SK-N-SH (cell line): ENCODE data around the gene KDM4F. TPM values are rescaled to one million over a fixed set of nuclear protein-coding genes. Genes with fewer than 3 reads are reported as not detected.

ENCODE experiments used
- CTCF ChIA-PET: fragments of 300-600, 350-600 bp; formaldehyde crosslinking; extraction: SDS; loops from one replicate; lab custom pipeline; 2021; lab: Yijun Ruan, JAX
- POLR2A ChIA-PET: fragments of 350-600 bp; sonication (Branson Sonifier 250); formaldehyde crosslinking; extraction: SDS; loops from one replicate; lab custom pipeline; 2020; ENCODE audit warnings: antibody characterized with exemption, inconsistent platforms; lab: Yijun Ruan, JAX
- DNase-seq: peaks from one replicate; pipeline ENCODE4 v3.0.0; 2012
- H2AFZ ChIP-seq: fragments of 200-600 bp; sonication (generic); 2 replicates; pipeline ENCODE4 v1.8.1; 2016; ENCODE audit warnings: antibody characterized with exemption, mild to moderate bottlenecking, low read depth
- H3F3A ChIP-seq: fragments of 200-600 bp; sonication (generic); replicated peaks from 2 replicates; pipeline ENCODE3; 2016; ENCODE audit warnings: antibody characterized with exemption, mild to moderate bottlenecking; ENCODE audit not compliant: insufficient read depth
- H3K27ac ChIP-seq, 2 experiments: fragments of 200-500 bp in 1 of 2; fragments of 200-600 bp in 1 of 2; sonication (Bioruptor generic) in 1 of 2; sonication (generic), shearing (Covaris generic) in 1 of 2; 2 replicates each; pipeline versions ENCODE4 v1.5.1 to v1.6.1; 2014 to 2016; ENCODE audit warnings: low read depth in 2 of 2, inconsistent platforms in 1 of 2, low read length in 1 of 2, mild to moderate bottlenecking in 1 of 2, mixed read lengths in 1 of 2
- H3K27me3 ChIP-seq: fragments of 200-600 bp; sonication (generic), shearing (Covaris generic); 2 replicates; pipeline ENCODE4 v1.6.1; 2016; ENCODE audit warnings: mixed run types; ENCODE audit not compliant: insufficient read depth
- H3K36me3 ChIP-seq, 2 experiments: fragments of 200-500 bp in 1 of 2; fragments of 200-600 bp in 1 of 2; sonication (Bioruptor generic) in 1 of 2; sonication (generic) in 1 of 2; replicated peaks in 1 of 2; 2 replicates each; pipeline versions ENCODE3 to v1.5.1; 2014 to 2016; ENCODE audit warnings: low read length in 1 of 2, mild to moderate bottlenecking in 1 of 2; ENCODE audit not compliant: insufficient read depth in 2 of 2, control insufficient read depth in 1 of 2
- H3K4me1 ChIP-seq, 2 experiments: fragments of 200-500 bp in 1 of 2; fragments of 200-600 bp in 1 of 2; sonication (Bioruptor generic) in 1 of 2; sonication (generic), shearing (Covaris generic) in 1 of 2; 2 replicates each; pipeline versions ENCODE4 v1.5.1 to v1.6.1; 2014 to 2016; ENCODE audit warnings: low read depth in 1 of 2, low read length in 1 of 2, mixed run types in 1 of 2; ENCODE audit not compliant: insufficient read depth in 2 of 2, control insufficient read depth in 1 of 2
- H3K4me2 ChIP-seq: fragments of 200-600 bp; sonication (generic), shearing (Covaris generic); 2 replicates; pipeline ENCODE4 v1.6.1; 2017; ENCODE audit warnings: mixed run types
- H3K4me3 ChIP-seq, 2 experiments: fragments of 200-500 bp in 1 of 2; fragments of 200-600 bp in 1 of 2; sonication (Bioruptor generic) in 1 of 2; sonication (generic), shearing (Covaris generic) in 1 of 2; 2 replicates each; pipeline versions ENCODE4 v1.5.1 to v1.8.1; 2014 to 2016; ENCODE audit warnings: low read depth in 2 of 2, inconsistent platforms in 1 of 2, low read length in 1 of 2, mild to moderate bottlenecking in 1 of 2, mixed read lengths in 1 of 2, moderate library complexity in 1 of 2
- H3K79me2 ChIP-seq: fragments of 200-600 bp; sonication (generic); 2 replicates; pipeline ENCODE4 v1.8.1; 2017; ENCODE audit warnings: mild to moderate bottlenecking; ENCODE audit not compliant: insufficient read depth
- H3K9ac ChIP-seq: fragments of 200-600 bp; sonication (generic); 2 replicates; pipeline ENCODE4 v1.6.1; 2017; ENCODE audit warnings: mixed run types
- H3K9me2 ChIP-seq: fragments of 200-600 bp; sonication (generic); 2 replicates; pipeline ENCODE4 v1.6.1; 2017; ENCODE audit warnings: mixed run types
- H3K9me3 ChIP-seq: fragments of 200-600 bp; sonication (generic); 2 replicates; pipeline ENCODE4 v1.6.1; 2017; ENCODE audit warnings: mixed run types, mild to moderate bottlenecking, moderate library complexity
- H4K20me1 ChIP-seq: fragments of 200-600 bp; sonication (generic); 2 replicates; pipeline ENCODE4 v1.6.1; 2017; ENCODE audit warnings: mild to moderate bottlenecking, mixed run types; ENCODE audit not compliant: insufficient read depth
- EP300 ChIP-seq, 2 experiments: IDR thresholded peaks; 2 replicates each; pipeline versions ENCODE4 v1.4.0 to v1.6.1; 2012; ENCODE audit warnings: borderline replicate concordance in 1 of 2, low read depth in 1 of 2, low read length in 1 of 2
- EZH2phosphoT487 ChIP-seq: fragments of 200-600 bp; sonication (generic); IDR thresholded peaks from 2 replicates; pipeline ENCODE4 v1.6.1; 2017; ENCODE audit warnings: low read depth, mixed run types, mild to moderate bottlenecking, antibody characterized with exemption, moderate library complexity, borderline replicate concordance
- FOSL2 ChIP-seq: IDR thresholded peaks from 2 replicates; pipeline ENCODE4 v1.4.0; 2012; ENCODE audit warnings: low read depth, mild to moderate bottlenecking, moderate library complexity, borderline replicate concordance
- GABPA ChIP-seq: IDR thresholded peaks from 2 replicates; pipeline ENCODE4 v1.4.0; 2012; ENCODE audit warnings: low read depth, mild to moderate bottlenecking
- GATA2 ChIP-seq: sonication (generic); formaldehyde crosslinking; IDR thresholded peaks from 2 replicates; pipeline ENCODE4 v1.5.0; 2020; ENCODE audit warnings: mild to moderate bottlenecking, missing genetic modification reagents
- JUND ChIP-seq: IDR thresholded peaks from 2 replicates; pipeline ENCODE4 v1.4.0; 2012
- MEF2A ChIP-seq: IDR thresholded peaks from 2 replicates; pipeline ENCODE4 v1.4.0; 2012; ENCODE audit warnings: low read depth, borderline replicate concordance
- MXI1 ChIP-seq: IDR thresholded peaks from 2 replicates; pipeline ENCODE4 v1.6.1; 2012; ENCODE audit warnings: mild to moderate bottlenecking, low read depth, low read length, improper control_type of control experiment
- NRF1 ChIP-seq: IDR thresholded peaks from 2 replicates; pipeline ENCODE4 v1.6.1; 2012; ENCODE audit warnings: low read depth, mild to moderate bottlenecking, low read length
- PBX3 ChIP-seq: IDR thresholded peaks from 2 replicates; pipeline ENCODE4; 2012
- POLR2AphosphoS5 ChIP-seq: IDR thresholded peaks from 2 replicates; pipeline ENCODE4 v1.6.1; 2012; ENCODE audit warnings: low read depth, low read length
- RAD21 ChIP-seq: IDR thresholded peaks from 2 replicates; pipeline ENCODE4 v1.6.1; 2012; ENCODE audit warnings: mild to moderate bottlenecking, low read length
- REST ChIP-seq: IDR thresholded peaks from 2 replicates; pipeline ENCODE4 v1.6.1; 2012; ENCODE audit warnings: mild to moderate bottlenecking, low read depth, low read length, moderate library complexity
- RXRA ChIP-seq: IDR thresholded peaks from 2 replicates; pipeline ENCODE4 v1.4.0; 2012; ENCODE audit warnings: low read depth, mild to moderate bottlenecking, borderline replicate concordance
- TCF12 ChIP-seq: IDR thresholded peaks from 2 replicates; pipeline ENCODE4 v1.4.0; 2012
- USF2 ChIP-seq: fragments of 150-350 bp; IDR thresholded peaks from 2 replicates; pipeline ENCODE4 v1.6.1; 2017; ENCODE audit warnings: antibody characterized with exemption, low read length, low read depth, borderline replicate concordance
- ZBTB33 ChIP-seq: IDR thresholded peaks from 2 replicates; pipeline ENCODE4 v1.4.0; 2012; ENCODE audit warnings: low read depth, borderline replicate concordance
- WGBS: methylation state at CpG from one replicate; pipeline ENCODE4 v1.1.6; 2017; ENCODE audit warnings: low lambda C conversion rate; 5-methylcytosine and 5-hydroxymethylcytosine counted together
- polyA plus RNA-seq, 3 experiments: library from polyadenylated mRNA; depleted of rRNA; stranded (reverse); fragments of >200 nt; gene quantifications; 2 replicates each; pipeline ENCODE4 v1.2.3, GENCODE V29; 2012
- TF ChIP-seq, protein P1 (sequence below): IDR thresholded peaks from 2 replicates; pipeline ENCODE4 v1.4.0; 2012; ENCODE audit warnings: low read depth

The KDM4F gene
- polyA plus RNA-seq, 1 of the 3 experiments (the other 2 are of a cell fraction): not detected

GRCh38 chr11:95095858-95096587, 46.8 kb downstream of the KDM4F start:
- peak; percentile 66 for TF ChIP-seq TCF12
- TF ChIP-seq RAD21: no peak
- TF ChIP-seq, protein P1, sequence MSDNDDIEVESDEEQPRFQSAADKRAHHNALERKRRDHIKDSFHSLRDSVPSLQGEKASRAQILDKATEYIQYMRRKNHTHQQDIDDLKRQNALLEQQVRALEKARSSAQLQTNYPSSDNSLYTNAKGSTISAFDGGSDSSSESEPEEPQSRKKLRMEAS: peak; percentile 43; the same call in 1 of the 2 replicates
- TF ChIP-seq JUND: peak; percentile 52
- TF ChIP-seq FOSL2: peak; percentile 29; the same call in 1 of the 2 replicates
- TF ChIP-seq MEF2A: peak; percentile 84; the same call in 1 of the 2 replicates
- TF ChIP-seq NRF1: no peak
- peak; percentile 59 for TF ChIP-seq PBX3
- TF ChIP-seq RXRA: peak; percentile 81
- peak in 1 of 2 experiments; percentile 21; a peak in 1 of 4 replicates for TF ChIP-seq EP300 (IDR thresholded peaks at IDR 0.05; ENCODE audit: borderline replicate concordance in 1 of 2, low read depth in 1 of 2, low read length in 1 of 2)
- TF ChIP-seq GATA2 (CRISPR knock-in tag): no peak
- Histone ChIP-seq H3K36me3 (no peaks in the 10 kb centered on the region), H4K20me1 (no peaks in the 10 kb centered on the region), H3F3A (peaks cover 19% of the 10 kb centered on the region), H3K27me3 (no peaks in the 10 kb centered on the region), H2AFZ (no peak overlapping the region), H3K4me1 (peaks cover 2 to 32% of the 10 kb centered on the region in 2 experiments; a peak in 2 of 4 replicates), H3K9ac (no peak overlapping the region), H3K9me2 (no peaks in the 10 kb centered on the region), H3K4me2 (peak overlapping the region; percentile 34), H3K27ac (peak overlapping the region; percentile 53 to 69; a peak in 3 of 4 replicates), H3K79me2 (no peaks in the 10 kb centered on the region; the same call in 1 of the 2 replicates), H3K4me3 (no peak overlapping the region), H3K9me3 (no peaks in the 10 kb centered on the region)
- POLR2A ChIA-PET: no interaction called here
- CTCF ChIA-PET: no interaction called here
- no peak for DNase-seq
- 18% methylated on average over 4 of the region's 4 CpGs for WGBS

DNA sequence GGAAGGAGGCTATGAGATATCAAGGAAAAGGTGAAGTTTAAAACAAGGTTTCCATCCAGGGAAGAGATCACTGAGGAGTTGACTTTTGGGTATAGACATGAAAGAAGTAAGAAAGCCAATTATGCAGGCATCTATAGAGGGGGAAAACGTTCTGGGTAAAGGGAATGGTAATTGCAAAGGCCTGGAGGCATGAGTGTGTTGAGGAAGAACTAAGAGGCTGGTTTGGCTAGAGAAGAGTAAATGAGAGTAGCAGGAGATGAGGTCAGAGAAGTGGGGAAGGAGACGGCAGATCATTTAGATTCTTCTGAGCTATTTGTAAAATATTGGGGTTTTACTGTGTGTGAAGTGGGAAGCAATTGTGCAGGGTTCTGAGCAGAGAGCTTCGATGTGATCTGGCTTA, 48.0 kb downstream of the KDM4F start:
- H2AFZ ChIP-seq: no peak overlapping the region
- no peak overlapping the region for H3K4me2 ChIP-seq
- H3F3A ChIP-seq: peaks cover 19% of the 10 kb centered on the region
- H3K9me3 ChIP-seq: no peaks in the 10 kb centered on the region
- H3K9me2 ChIP-seq: no peaks in the 10 kb centered on the region
- H4K20me1 ChIP-seq: no peaks in the 10 kb centered on the region
- no peak overlapping the region for H3K27ac ChIP-seq
- POLR2A ChIA-PET: no interaction called here
- CTCF ChIA-PET: no interaction called here
- DNase-seq: no peak
- no peaks in the 10 kb centered on the region; the same call in 1 of the 2 replicates for H3K79me2 ChIP-seq
- WGBS: 67% methylated on average over 3 of the region's 3 CpGs
- H3K36me3 ChIP-seq: no peaks in the 10 kb centered on the region
- peaks cover 0 to 30% of the 10 kb centered on the region in 2 experiments; a peak in 2 of 4 replicates for H3K4me1 ChIP-seq
- no peaks in the 10 kb centered on the region for H3K27me3 ChIP-seq
- H3K9ac ChIP-seq: no peak overlapping the region
- H3K4me3 ChIP-seq: no peak overlapping the region
- TF ChIP-seq GABPA (no peak), MEF2A (no peak), USF2 (no peak), MXI1 (no peak), EZH2phosphoT487 (no peak), POLR2AphosphoS5 (no peak), REST (no peak), ZBTB33 (no peak)
- TF ChIP-seq, protein P1: no peak
